ENCODE results near the gene PDIA6. TPM values are rescaled to one million over a fixed set of nuclear protein-coding genes. Genes with fewer than 3 reads are reported as not detected.

The PDIA6 gene, protein sequence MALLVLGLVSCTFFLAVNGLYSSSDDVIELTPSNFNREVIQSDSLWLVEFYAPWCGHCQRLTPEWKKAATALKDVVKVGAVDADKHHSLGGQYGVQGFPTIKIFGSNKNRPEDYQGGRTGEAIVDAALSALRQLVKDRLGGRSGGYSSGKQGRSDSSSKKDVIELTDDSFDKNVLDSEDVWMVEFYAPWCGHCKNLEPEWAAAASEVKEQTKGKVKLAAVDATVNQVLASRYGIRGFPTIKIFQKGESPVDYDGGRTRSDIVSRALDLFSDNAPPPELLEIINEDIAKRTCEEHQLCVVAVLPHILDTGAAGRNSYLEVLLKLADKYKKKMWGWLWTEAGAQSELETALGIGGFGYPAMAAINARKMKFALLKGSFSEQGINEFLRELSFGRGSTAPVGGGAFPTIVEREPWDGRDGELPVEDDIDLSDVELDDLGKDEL
- total RNA-seq, result 418 and 582 TPM in 2 replicates

DNA sequence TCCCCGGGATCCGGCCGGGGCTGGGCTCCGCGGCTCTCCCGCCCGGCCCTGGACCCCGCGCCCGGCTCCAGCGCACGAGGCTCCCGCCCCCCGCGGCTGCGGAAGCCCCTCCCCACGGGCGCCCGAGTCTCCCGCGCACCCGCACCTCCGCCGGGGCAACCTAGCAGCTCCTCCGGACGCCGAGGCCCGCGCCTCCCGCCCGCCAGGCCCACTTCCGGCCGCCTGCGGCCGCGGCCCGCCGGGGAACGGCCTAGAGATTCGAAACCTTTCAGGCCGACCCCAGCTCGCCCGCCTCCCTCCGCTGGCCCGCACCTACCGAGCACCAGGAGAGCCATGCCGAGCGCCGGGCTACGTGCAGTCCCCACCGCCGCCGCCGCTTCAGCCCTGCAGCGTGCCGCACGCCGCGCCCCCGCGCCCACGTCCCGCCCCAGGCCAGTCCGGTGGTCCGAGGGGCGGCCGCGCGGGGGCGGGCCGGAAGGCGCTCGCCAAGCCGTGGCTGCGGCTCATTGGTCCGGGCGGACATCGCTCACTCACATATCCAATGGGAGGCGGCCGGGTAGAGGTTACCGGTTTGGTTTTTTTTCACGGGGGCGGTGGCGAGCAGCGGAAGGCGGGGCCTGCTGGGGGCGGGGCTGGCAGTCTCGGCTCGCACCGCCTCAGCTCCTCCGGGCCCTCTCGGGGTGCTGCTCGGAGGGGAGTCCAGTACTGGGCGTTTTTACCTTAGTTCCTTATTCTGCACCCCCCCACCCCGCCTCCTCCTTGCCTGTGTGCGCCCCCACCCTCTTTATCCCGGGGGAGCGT lies at the start of gene PDIA6:
Gene PDIA6, minus strand, starts transcription at position 424 of the 801 bp plus-strand sequence. Its CDS starts 89 bp downstream, at position 335.
- peak within 1 kb of the TSS; percentile 59 for H3K4me3 ChIP-seq (ENCODE audit: low read depth, low read length)
- no peaks in the 10 kb centered on the region for H3K36me3 ChIP-seq (ENCODE audit: control insufficient read depth, insufficient read depth, low read length)
- TF ChIP-seq, protein P1, sequence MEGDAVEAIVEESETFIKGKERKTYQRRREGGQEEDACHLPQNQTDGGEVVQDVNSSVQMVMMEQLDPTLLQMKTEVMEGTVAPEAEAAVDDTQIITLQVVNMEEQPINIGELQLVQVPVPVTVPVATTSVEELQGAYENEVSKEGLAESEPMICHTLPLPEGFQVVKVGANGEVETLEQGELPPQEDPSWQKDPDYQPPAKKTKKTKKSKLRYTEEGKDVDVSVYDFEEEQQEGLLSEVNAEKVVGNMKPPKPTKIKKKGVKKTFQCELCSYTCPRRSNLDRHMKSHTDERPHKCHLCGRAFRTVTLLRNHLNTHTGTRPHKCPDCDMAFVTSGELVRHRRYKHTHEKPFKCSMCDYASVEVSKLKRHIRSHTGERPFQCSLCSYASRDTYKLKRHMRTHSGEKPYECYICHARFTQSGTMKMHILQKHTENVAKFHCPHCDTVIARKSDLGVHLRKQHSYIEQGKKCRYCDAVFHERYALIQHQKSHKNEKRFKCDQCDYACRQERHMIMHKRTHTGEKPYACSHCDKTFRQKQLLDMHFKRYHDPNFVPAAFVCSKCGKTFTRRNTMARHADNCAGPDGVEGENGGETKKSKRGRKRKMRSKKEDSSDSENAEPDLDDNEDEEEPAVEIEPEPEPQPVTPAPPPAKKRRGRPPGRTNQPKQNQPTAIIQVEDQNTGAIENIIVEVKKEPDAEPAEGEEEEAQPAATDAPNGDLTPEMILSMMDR (IDR thresholded peaks at IDR 0.05; ENCODE audit: insufficient read depth, low read length, severe bottlenecking), result no peak
- DNase-seq (ENCODE audit: low read depth), result peak; percentile 83
- FAIRE-seq, result no peak
- H3K27me3 ChIP-seq (ENCODE audit: control insufficient read depth, insufficient read depth, low read length), result no peaks in the 10 kb centered on the region

DNA sequence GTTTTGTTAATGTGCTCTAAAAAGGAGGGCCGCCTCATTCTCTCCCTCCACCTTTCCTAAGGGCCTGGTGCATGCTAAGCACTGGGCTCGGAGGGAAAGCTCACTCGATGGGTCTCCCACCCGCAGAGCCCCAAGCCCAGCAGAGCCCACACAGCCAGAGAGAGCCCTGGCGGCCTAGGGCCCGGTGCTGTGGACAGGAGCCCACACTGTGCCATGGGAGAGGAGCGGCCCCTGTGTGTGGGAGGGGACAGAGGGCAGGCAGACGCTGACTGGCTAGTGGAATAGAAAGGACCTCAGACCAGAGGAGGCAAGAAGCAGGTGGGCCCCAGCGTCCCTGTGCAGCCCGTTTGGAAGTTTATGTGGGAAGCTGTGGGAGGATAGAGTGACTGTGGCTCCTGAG lies 49.7 kb upstream of the PDIA6 start:
- no peaks in the 10 kb centered on the region for H3K36me3 ChIP-seq (ENCODE audit: control insufficient read depth, insufficient read depth, low read length)
- DNase-seq (ENCODE audit: low read depth) (no peak), FAIRE-seq (no peak)
- H3K4me3 ChIP-seq (ENCODE audit: low read depth, low read length), result no peak overlapping the region
- TF ChIP-seq, protein P1 (IDR thresholded peaks at IDR 0.05; ENCODE audit: insufficient read depth, low read length, severe bottlenecking), result no peak
- peaks cover 7% of the 10 kb centered on the region for H3K27me3 ChIP-seq (ENCODE audit: control insufficient read depth, insufficient read depth, low read length)

DNA sequence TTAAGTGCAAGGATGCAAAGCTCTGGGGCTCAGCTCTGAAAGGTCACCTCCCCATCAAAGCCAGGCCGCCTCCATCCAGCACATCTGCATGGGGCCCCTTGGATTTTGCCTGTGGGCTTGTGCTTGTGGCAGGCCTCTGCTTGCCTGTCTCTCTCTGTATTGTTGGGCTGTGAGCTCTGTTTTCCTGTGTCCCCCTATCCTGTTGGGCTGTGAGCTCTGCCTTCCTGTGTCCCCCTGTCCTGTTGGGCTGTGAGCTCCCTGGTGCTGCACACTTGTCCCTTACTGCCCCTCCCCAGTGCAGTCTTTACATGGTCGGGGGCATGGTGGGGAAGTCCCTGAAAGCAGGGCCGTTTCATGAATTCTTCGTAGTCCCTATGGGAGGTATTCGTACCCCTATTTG lies 49.2 kb upstream of the PDIA6 start:
- H3K36me3 ChIP-seq (ENCODE audit: control insufficient read depth, insufficient read depth, low read length), result no peaks in the 10 kb centered on the region
- TF ChIP-seq, protein P1 (IDR thresholded peaks at IDR 0.05; ENCODE audit: insufficient read depth, low read length, severe bottlenecking), result no peak
- H3K4me3 ChIP-seq (ENCODE audit: low read depth, low read length), result no peak overlapping the region
- FAIRE-seq (no peak), DNase-seq (ENCODE audit: low read depth) (no peak)
- peaks cover 7% of the 10 kb centered on the region for H3K27me3 ChIP-seq (ENCODE audit: control insufficient read depth, insufficient read depth, low read length)

DNA sequence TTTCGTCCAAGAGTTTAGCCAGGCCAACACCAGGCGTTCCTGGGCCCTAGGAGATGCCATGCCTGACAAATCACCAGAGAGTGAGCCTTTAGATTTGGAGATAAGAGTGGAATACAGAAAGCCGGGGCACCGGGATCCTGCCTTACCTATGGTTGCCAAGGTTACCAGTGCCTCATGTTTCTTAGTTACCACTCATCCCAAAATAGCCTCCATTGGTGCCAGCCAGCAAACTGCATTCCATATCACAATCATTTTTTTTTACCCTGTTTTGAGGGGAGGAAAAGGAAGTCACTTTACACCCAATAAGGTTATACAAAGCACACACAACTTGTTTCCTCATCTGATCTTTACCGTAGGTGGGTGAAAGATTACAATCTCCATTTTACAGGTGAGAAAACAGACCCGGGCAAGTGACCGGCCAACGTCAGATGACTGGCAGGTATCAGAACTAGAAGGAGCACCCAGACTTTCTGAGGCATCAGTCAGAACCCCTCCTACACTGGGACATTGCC lies 48.3 kb upstream of the PDIA6 start:
- no peak for DNase-seq (ENCODE audit: low read depth)
- H3K4me3 ChIP-seq (ENCODE audit: low read depth, low read length), result no peak overlapping the region
- TF ChIP-seq, protein P1 (IDR thresholded peaks at IDR 0.05; ENCODE audit: insufficient read depth, low read length, severe bottlenecking), result no peak
- H3K27me3 ChIP-seq (ENCODE audit: control insufficient read depth, insufficient read depth, low read length), result peaks cover 3% of the 10 kb centered on the region
- H3K36me3 ChIP-seq (ENCODE audit: control insufficient read depth, insufficient read depth, low read length), result no peaks in the 10 kb centered on the region
- no peak for FAIRE-seq

DNA sequence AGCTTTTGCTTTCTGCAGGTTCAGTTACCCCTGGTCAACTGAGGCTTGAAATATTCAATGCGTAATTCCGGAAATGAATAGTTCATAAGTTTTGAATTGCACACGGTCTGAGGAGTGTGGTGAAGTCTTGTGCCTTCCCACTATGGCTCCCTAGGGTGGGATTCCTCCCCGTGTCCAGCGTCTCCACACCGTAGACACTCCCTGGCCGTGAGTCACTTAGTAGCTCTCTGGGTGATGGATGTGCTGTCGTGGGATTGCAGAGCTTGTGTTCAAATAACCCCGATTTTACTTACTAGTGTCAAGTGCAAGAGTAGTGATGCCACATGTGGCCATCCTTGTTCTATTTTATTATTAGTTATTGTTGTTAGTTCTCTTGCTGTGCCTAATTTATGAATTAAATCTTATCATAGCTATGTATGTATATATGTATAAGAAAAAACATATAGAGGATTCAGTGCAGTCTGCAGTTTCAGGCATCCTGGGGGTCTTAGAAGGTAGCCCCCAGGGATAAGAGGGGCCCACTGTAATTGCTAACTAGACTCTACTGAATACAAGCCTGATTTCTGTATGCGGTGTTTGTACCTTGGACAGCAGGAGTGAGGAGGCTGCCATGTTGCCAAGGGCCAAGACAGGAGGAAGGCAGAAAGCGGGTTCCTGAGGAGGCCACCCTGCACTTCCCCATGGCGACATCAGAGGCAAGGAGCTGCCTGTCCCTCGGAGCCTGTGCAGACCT lies 47.7 kb upstream of the PDIA6 start:
- FAIRE-seq (no peak), DNase-seq (ENCODE audit: low read depth) (no peak)
- TF ChIP-seq, protein P1 (IDR thresholded peaks at IDR 0.05; ENCODE audit: insufficient read depth, low read length, severe bottlenecking), result no peak
- peaks cover 1% of the 10 kb centered on the region for H3K27me3 ChIP-seq (ENCODE audit: control insufficient read depth, insufficient read depth, low read length)
- no peaks in the 10 kb centered on the region for H3K36me3 ChIP-seq (ENCODE audit: control insufficient read depth, insufficient read depth, low read length)
- H3K4me3 ChIP-seq (ENCODE audit: low read depth, low read length), result no peak overlapping the region

Data from bronchial epithelial cell (primary cell).